Activated CD4-positive, alpha-beta memory T cell treated with anti-CD3 and anti-CD28 coated beads for 36 hours (primary cell): ENCODE data around the gene S100A10. TPM values are rescaled to one million over a fixed set of nuclear protein-coding genes. Genes with fewer than 3 reads are reported as not detected.

Experiments
- CTCF ChIA-PET: fragments of 350-600 bp; sonication (Branson Sonifier 250); formaldehyde crosslinking; loops from one replicate; lab custom pipeline; 2021; ENCODE audit warnings: antibody characterized with exemption, inconsistent platforms; lab: Charles Lee
- POLR2A ChIA-PET: fragments of 350-600 bp; sonication (Branson Sonifier 250); formaldehyde crosslinking; loops from one replicate; lab custom pipeline; 2021; ENCODE audit warnings: antibody characterized with exemption; lab: Charles Lee
- DNase-seq: peaks from one replicate; pipeline ENCODE4 v3.0.0-alpha.2; 2020
- H3K27ac Mint-ChIP-seq: one replicate; pipeline ENCODE4 v1.8.0; 2021; ENCODE audit warnings: mixed read lengths
- H3K27me3 Mint-ChIP-seq: one replicate; pipeline ENCODE4 v1.8.0; 2021; ENCODE audit warnings: mixed read lengths
- H3K36me3 Mint-ChIP-seq: one replicate; pipeline ENCODE4 v1.8.0; 2021; ENCODE audit warnings: mixed read lengths
- H3K4me1 Mint-ChIP-seq: one replicate; pipeline ENCODE4 v1.8.0; 2021; ENCODE audit warnings: low read depth, mixed read lengths
- H3K4me3 Mint-ChIP-seq: one replicate; pipeline ENCODE4 v1.8.0; 2021; ENCODE audit warnings: mild to moderate bottlenecking, mixed read lengths
- H3K9me3 Mint-ChIP-seq: one replicate; pipeline ENCODE4 v1.8.0; 2021; ENCODE audit warnings: mixed read lengths
- intact Hi-C: fragments of 100-400 bp; cut with micrococcal nuclease; formaldehyde crosslinking; loops from one replicate; pipeline ENCODE4 v1.15.1; 2023
- total RNA-seq, 2 experiments: library from RNA; stranded (reverse); gene quantifications; one replicate each; pipeline ENCODE4 v1.2.3, GENCODE V29; 2021

The S100A10 gene
- total RNA-seq, 2 experiments from 2014 or later, result 257 to 270 TPM

GRCh38 chr1:151975311-151976014 lies 18.2 kb downstream of the S100A10 start:
- Mint-ChIP-seq H3K9me3 (no peaks in the 10 kb centered on the region), H3K27me3 (no peaks in the 10 kb centered on the region), H3K27ac (no peak overlapping the region), H3K4me3 (no peak overlapping the region), H3K4me1 (peaks cover 19% of the 10 kb centered on the region), H3K36me3 (no peaks in the 10 kb centered on the region)
- ChIA-PET CTCF (interaction anchor here (0.9 to 30.4 kb wide), 10 partner anchors 8 to 87 kb away, joined by 3 to 587 read pairs (median 4); partner anchors contain the start of genes S100A10 and THEM4), POLR2A (no interaction called here)
- intact Hi-C loops, result no loop called here
- no peak for DNase-seq

DNA sequence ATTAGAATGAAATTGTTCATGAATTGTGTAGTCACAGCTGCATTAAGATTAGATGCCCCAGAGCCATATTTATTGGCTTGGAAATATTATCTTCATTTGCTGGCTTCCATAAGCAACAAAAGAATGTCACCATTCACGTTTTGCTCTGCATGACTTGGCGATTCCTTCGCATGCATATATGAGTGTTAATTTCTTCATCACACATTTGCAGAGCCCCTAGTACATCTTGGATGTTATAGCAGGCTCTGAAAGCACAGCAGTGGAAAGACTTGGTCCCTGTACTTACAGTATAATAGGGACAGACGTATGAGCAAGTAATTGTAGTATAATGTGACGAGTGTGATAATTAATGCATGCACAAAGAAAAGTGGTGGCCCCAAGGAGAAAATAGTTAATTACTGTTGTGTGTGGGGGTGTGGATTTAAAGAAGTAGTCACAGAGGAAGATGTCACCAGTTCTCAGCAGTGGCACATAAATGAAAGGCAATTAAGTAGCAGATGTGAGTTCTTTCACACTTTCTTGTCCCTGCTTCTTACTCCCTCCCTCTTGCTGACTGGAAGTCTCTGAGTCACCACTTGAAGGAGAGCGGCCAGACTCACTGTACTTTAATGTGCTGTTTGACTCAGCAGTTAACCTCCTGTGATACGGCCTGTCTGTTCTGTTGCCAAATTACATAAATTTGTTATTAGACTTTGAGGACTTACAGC lies 21.0 kb downstream of the S100A10 start:
- H3K36me3 Mint-ChIP-seq, result no peaks in the 10 kb centered on the region
- peaks cover 22% of the 10 kb centered on the region for H3K4me1 Mint-ChIP-seq
- peak; percentile 72 for DNase-seq
- CTCF ChIA-PET, result interaction anchor here (0.7 to 12.6 kb wide), 4 partner anchors 18 to 115 kb away, joined by 3 to 587 read pairs (median 4); partner anchors contain the start of gene S100A10
- POLR2A ChIA-PET, result interaction anchor here (1.1 to 1.6 kb wide), 2 partner anchors 11 to 26 kb away, joined by 4 to 8 read pairs; no protein-coding TSS in a partner anchor
- intact Hi-C loops, result loop anchor here (1.0 to 2.0 kb wide), 5 partner anchors 12 to 62 kb away; no protein-coding TSS in a partner anchor
- H3K9me3 Mint-ChIP-seq, result no peaks in the 10 kb centered on the region
- no peak overlapping the region for H3K4me3 Mint-ChIP-seq
- H3K27ac Mint-ChIP-seq, result peak overlapping the region; percentile 56
- no peaks in the 10 kb centered on the region for H3K27me3 Mint-ChIP-seq

DNA sequence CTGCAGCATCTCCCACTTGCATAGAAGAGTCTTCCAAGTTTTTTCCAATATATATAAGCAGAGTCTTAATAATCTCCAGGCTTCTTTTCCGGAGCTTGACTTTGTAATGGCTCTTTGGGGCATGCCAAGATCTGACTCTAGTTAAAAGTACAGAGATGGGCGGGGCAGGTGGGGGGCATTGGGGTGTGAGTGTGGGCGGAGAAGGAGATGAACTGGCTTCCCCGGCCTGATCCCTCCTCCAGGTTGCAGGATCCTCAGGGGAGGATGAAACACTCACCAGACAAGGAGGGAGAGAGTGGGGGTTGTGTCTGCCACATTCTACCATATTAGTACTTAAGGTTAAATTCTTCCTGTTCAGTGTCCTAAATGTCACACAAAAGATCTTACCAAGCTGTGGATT lies 23.0 kb downstream of the S100A10 start:
- H3K27ac Mint-ChIP-seq, result no peak overlapping the region
- no peaks in the 10 kb centered on the region for H3K36me3 Mint-ChIP-seq
- CTCF ChIA-PET, result interaction anchor here (0.8 to 12.6 kb wide), 5 partner anchors 16 to 44 kb away, joined by 3 to 587 read pairs (median 36); partner anchors contain the start of gene S100A10
- no peak for DNase-seq
- H3K4me1 Mint-ChIP-seq, result peaks cover 22% of the 10 kb centered on the region
- POLR2A ChIA-PET, result interaction anchor here (1.2 to 2.0 kb wide), 2 partner anchors 13 to 31 kb away, joined by 3 to 6 read pairs; no protein-coding TSS in a partner anchor
- H3K4me3 Mint-ChIP-seq, result no peak overlapping the region
- no peaks in the 10 kb centered on the region for H3K27me3 Mint-ChIP-seq
- intact Hi-C loops, result no loop called here
- H3K9me3 Mint-ChIP-seq, result no peaks in the 10 kb centered on the region

DNA sequence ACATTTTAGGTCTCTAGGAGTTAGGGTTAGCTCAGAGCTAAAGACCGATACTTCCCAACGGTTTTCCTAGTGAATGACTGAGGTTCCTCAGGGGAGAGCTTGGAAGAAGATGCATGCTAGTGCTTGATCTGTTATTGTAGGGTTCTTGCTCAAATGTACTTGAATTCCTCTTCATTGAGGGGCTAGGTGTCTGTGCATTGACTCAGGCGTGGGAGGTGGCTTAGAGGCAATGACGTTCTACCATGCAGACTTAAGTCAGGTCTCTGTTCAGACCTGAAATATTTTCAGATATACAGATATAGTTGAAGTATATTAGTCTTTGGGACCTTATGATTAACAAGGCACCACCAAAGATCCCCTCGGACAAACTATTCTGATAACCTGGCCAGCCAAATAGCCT lies 23.5 kb downstream of the S100A10 start:
- no peak overlapping the region for H3K4me3 Mint-ChIP-seq
- DNase-seq, result no peak
- H3K9me3 Mint-ChIP-seq, result no peaks in the 10 kb centered on the region
- ChIA-PET CTCF (interaction anchor here (1.0 to 12.6 kb wide), 7 partner anchors 16 to 219 kb away, joined by 3 to 587 read pairs (median 26); partner anchors contain the start of genes S100A10 and S100A11), POLR2A (interaction anchor here (1.2 to 2.0 kb wide), 2 partner anchors 14 to 32 kb away, joined by 3 to 6 read pairs; no protein-coding TSS in a partner anchor)
- intact Hi-C loops, result no loop called here
- no peaks in the 10 kb centered on the region for H3K27me3 Mint-ChIP-seq
- peaks cover 22% of the 10 kb centered on the region for H3K4me1 Mint-ChIP-seq
- no peaks in the 10 kb centered on the region for H3K36me3 Mint-ChIP-seq
- H3K27ac Mint-ChIP-seq, result no peak overlapping the region

GRCh38 chr1:151968791-151969399 lies 24.8 kb downstream of the S100A10 start:
- no peak overlapping the region for H3K4me3 Mint-ChIP-seq
- DNase-seq, result no peak
- POLR2A ChIA-PET, result no interaction called here

GRCh38 chr1:151968058-151968457 lies 25.6 kb downstream of the S100A10 start:
- CTCF ChIA-PET, result interaction anchor here (0.6 to 12.6 kb wide), 30 partner anchors 9 to 490 kb away, joined by 3 to 587 read pairs (median 4); partner anchors contain the start of genes S100A10, S100A11 and THEM4
- POLR2A ChIA-PET, result interaction anchor here (0.7 to 1.6 kb wide), 3 partner anchors 21 to 34 kb away, joined by 3 read pairs; no protein-coding TSS in a partner anchor
- Mint-ChIP-seq H3K4me3 (no peak overlapping the region), H3K27ac (no peak overlapping the region), H3K27me3 (no peaks in the 10 kb centered on the region), H3K4me1 (peaks cover 19% of the 10 kb centered on the region), H3K36me3 (no peaks in the 10 kb centered on the region), H3K9me3 (no peaks in the 10 kb centered on the region)
- intact Hi-C loops, result loop anchor here (1.0 to 5.0 kb wide), 5 partner anchors 17 to 45 kb away; no protein-coding TSS in a partner anchor
- peak; percentile 55 for DNase-seq

More at GRCh38 chr1:151968791-151969399, 24.8 kb downstream of the S100A10 start:
- Mint-ChIP-seq H3K4me1 (peaks cover 22% of the 10 kb centered on the region), H3K27me3 (no peaks in the 10 kb centered on the region), H3K36me3 (no peaks in the 10 kb centered on the region), H3K27ac (no peak overlapping the region), H3K9me3 (no peaks in the 10 kb centered on the region)
- CTCF ChIA-PET, result interaction anchor here (1.3 to 12.6 kb wide), 12 partner anchors 16 to 220 kb away, joined by 3 to 587 read pairs (median 6); partner anchors contain the start of genes S100A10 and S100A11
- intact Hi-C loops, result loop anchor here (1.0 to 5.0 kb wide), 5 partner anchors 16 to 44 kb away; no protein-coding TSS in a partner anchor

- Mint-ChIP-seq H3K9me3 (no peaks in the 10 kb centered on the region), H3K4me3 (no peak overlapping the region), H3K27me3 (no peaks in the 10 kb centered on the region), H3K4me1 (peaks cover 10% of the 10 kb centered on the region), H3K27ac (no peak overlapping the region), H3K36me3 (no peaks in the 10 kb centered on the region)
- POLR2A ChIA-PET, result interaction anchor here (1.6 kb wide), 1 partner anchor 35 kb away, joined by 3 read pairs; no protein-coding TSS in a partner anchor
- no peak for DNase-seq
- CTCF ChIA-PET, result interaction anchor here (0.8 to 12.6 kb wide), 14 partner anchors 13 to 216 kb away, joined by 3 to 587 read pairs (median 4); partner anchors contain the start of genes S100A10 and S100A11
- intact Hi-C loops, result loop anchor here (5.0 kb wide), 1 partner anchor 35 kb away; no protein-coding TSS in a partner anchor
Measured at GRCh38 chr1:151967091-151967490, 26.6 kb downstream of the S100A10 start.

DNA sequence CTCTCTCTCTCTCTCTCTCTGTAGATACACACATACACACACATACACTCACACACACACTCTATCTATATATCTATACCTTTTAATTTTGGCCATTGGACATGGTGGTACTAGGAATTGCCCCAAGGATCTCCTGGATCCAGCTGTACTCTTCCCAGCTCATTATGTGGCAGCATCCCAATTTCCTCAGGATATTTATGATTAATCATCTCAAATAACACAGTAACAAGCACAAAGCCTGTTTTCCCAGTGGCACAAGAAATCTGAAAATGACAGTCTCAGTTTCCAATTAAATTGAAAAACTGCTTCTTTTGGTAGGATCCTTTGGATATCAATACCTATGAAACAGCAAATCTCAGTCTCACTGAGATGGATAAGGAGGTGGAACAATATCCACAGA lies 27.6 kb downstream of the S100A10 start:
- DNase-seq, result no peak
- peaks cover 12% of the 10 kb centered on the region for H3K4me1 Mint-ChIP-seq
- H3K27me3 Mint-ChIP-seq, result no peaks in the 10 kb centered on the region
- ChIA-PET CTCF (interaction anchor here (1.1 to 12.6 kb wide), 3 partner anchors 24 to 62 kb away, joined by 3 to 587 read pairs (median 95); partner anchors contain the start of gene S100A10), POLR2A (no interaction called here)
- no peak overlapping the region for H3K27ac Mint-ChIP-seq
- intact Hi-C loops, result loop anchor here (5.0 kb wide), 1 partner anchor 34 kb away; no protein-coding TSS in a partner anchor
- H3K36me3 Mint-ChIP-seq, result no peaks in the 10 kb centered on the region
- H3K4me3 Mint-ChIP-seq, result no peak overlapping the region
- no peaks in the 10 kb centered on the region for H3K9me3 Mint-ChIP-seq

GRCh38 chr1:151964510-151964909 lies 29.1 kb downstream of the S100A10 start:
- intact Hi-C loops, result no loop called here
- ChIA-PET POLR2A (no interaction called here), CTCF (interaction anchor here (0.9 to 12.6 kb wide), 5 partner anchors 14 to 52 kb away, joined by 3 to 587 read pairs (median 4); partner anchors contain the start of gene S100A10)
- Mint-ChIP-seq H3K4me3 (no peak overlapping the region), H3K27ac (no peak overlapping the region), H3K27me3 (no peaks in the 10 kb centered on the region), H3K9me3 (no peaks in the 10 kb centered on the region), H3K4me1 (peaks cover 14% of the 10 kb centered on the region), H3K36me3 (no peaks in the 10 kb centered on the region)
- no peak for DNase-seq

GRCh38 chr1:151963288-151963687 lies 30.4 kb downstream of the S100A10 start:
- Mint-ChIP-seq H3K36me3 (no peaks in the 10 kb centered on the region), H3K27me3 (no peaks in the 10 kb centered on the region), H3K27ac (no peak overlapping the region), H3K4me1 (peaks cover 9% of the 10 kb centered on the region), H3K4me3 (no peak overlapping the region), H3K9me3 (no peaks in the 10 kb centered on the region)
- intact Hi-C loops, result no loop called here
- DNase-seq, result no peak
- ChIA-PET POLR2A (interaction anchor here (0.8 kb wide), 1 partner anchor 21 kb away, joined by 3 read pairs; no protein-coding TSS in a partner anchor), CTCF (interaction anchor here (0.9 to 12.6 kb wide), 2 partner anchors 27 to 30 kb away, joined by 5 to 587 read pairs; partner anchors contain the start of gene S100A10)

GRCh38 chr1:151961833-151962232 lies 31.8 kb downstream of the S100A10 start:
- Mint-ChIP-seq H3K36me3 (no peaks in the 10 kb centered on the region), H3K9me3 (no peaks in the 10 kb centered on the region), H3K27ac (no peak overlapping the region), H3K4me1 (peaks cover 4% of the 10 kb centered on the region), H3K27me3 (no peaks in the 10 kb centered on the region), H3K4me3 (no peak overlapping the region)
- intact Hi-C loops, result no loop called here
- POLR2A ChIA-PET, result no interaction called here
- DNase-seq, result no peak
- CTCF ChIA-PET, result interaction anchor here (12.6 kb wide), 1 partner anchor 29 kb away, joined by 587 read pairs; the partner anchor contains the start of gene S100A10
